OCI-LY1 (cell line): ENCODE measurements around the gene ALCAM.

Source experiments
- H2AFZ ChIP-seq: fragments of 200-600 bp; sonication (generic), shearing (Covaris generic); 2 replicates; pipeline ENCODE4 v1.6.0; 2014; ENCODE audit warnings: antibody characterized with exemption, mild to moderate bottlenecking, low read length
- H3F3A ChIP-seq: fragments of 200-600 bp; sonication (generic), shearing (Covaris generic); 2 replicates; pipeline ENCODE4 v1.6.0; 2014; ENCODE audit warnings: mild to moderate bottlenecking, antibody characterized with exemption, low read length, moderate library complexity; ENCODE audit not compliant: insufficient read depth
- H3K27ac ChIP-seq: fragments of 200-600 bp; sonication (generic); 2 replicates; pipeline ENCODE4 v1.5.1; 2014; ENCODE audit warnings: low read length, mixed run types, mild to moderate bottlenecking, low read depth; ENCODE audit not compliant: poor library complexity, severe bottlenecking
- H3K27me3 ChIP-seq: fragments of 200-600 bp; sonication (generic); 2 replicates; pipeline ENCODE4 v1.6.0; 2014; ENCODE audit warnings: antibody characterized with exemption, mild to moderate bottlenecking, low read length, moderate library complexity; ENCODE audit not compliant: insufficient read depth
- H3K36me3 ChIP-seq: fragments of 200-600 bp; sonication (generic); 2 replicates; pipeline ENCODE4 v1.6.1; 2014; ENCODE audit warnings: mild to moderate bottlenecking, antibody characterized with exemption, low read length, moderate library complexity, mixed read lengths; ENCODE audit not compliant: insufficient read depth
- H3K4me1 ChIP-seq: fragments of 200-600 bp; sonication (generic); 2 replicates; pipeline ENCODE4 v1.5.1; 2014; ENCODE audit warnings: mild to moderate bottlenecking, low read length, moderate library complexity; ENCODE audit not compliant: insufficient read depth, severe bottlenecking
- H3K4me2 ChIP-seq: fragments of 200-600 bp; sonication (generic), shearing (Covaris generic); 2 replicates; pipeline ENCODE4 v1.6.1; 2014; ENCODE audit warnings: low read length
- H3K4me3 ChIP-seq: fragments of 200-600 bp; sonication (generic); 2 replicates; pipeline ENCODE4 v1.5.1; 2014; ENCODE audit warnings: low read length, low read depth, mild to moderate bottlenecking, mixed read lengths; ENCODE audit not compliant: poor library complexity, severe bottlenecking
- H3K79me2 ChIP-seq: fragments of 200-600 bp; shearing (Covaris generic); 2 replicates; pipeline ENCODE4 v1.6.1; 2016; ENCODE audit warnings: mixed run types, low read length, mixed read lengths; ENCODE audit not compliant: insufficient read depth
- H3K9ac ChIP-seq: fragments of 200-600 bp; sonication (generic), shearing (Covaris generic); 2 replicates; pipeline ENCODE4 v1.6.1; 2014; ENCODE audit warnings: mild to moderate bottlenecking, low read length, mixed read lengths
- H3K9me2 ChIP-seq: fragments of 200-600 bp; sonication (generic), shearing (Covaris generic); 2 replicates; pipeline ENCODE4 v1.6.1; 2014; ENCODE audit warnings: low read depth, mild to moderate bottlenecking, low read length, mixed read lengths
- H3K9me3 ChIP-seq: fragments of 200-600 bp; shearing (Covaris generic); 2 replicates; pipeline ENCODE4 v1.6.1; 2014; ENCODE audit warnings: low read length, mixed read lengths
- H4K20me1 ChIP-seq: fragments of 200-600 bp; sonication (generic), shearing (Covaris generic); 2 replicates; pipeline ENCODE4 v1.6.0; 2016; ENCODE audit warnings: mild to moderate bottlenecking, low read length; ENCODE audit not compliant: insufficient read depth
- CTCF ChIP-seq: fragments of 200-600 bp; sonication (generic), shearing (Covaris generic); IDR thresholded peaks from 2 replicates; pipeline ENCODE4 v1.5.1; 2017; ENCODE audit warnings: mild to moderate bottlenecking, antibody characterized with exemption, low read length, moderate library complexity, mixed read lengths
- EZH2 ChIP-seq: fragments of 200-600 bp; sonication (generic), shearing (Covaris generic); IDR thresholded peaks from 2 replicates; pipeline ENCODE4 v1.8.0; 2017; ENCODE audit warnings: borderline replicate concordance, mixed run types, mild to moderate bottlenecking, antibody characterized with exemption, low read length, moderate library complexity, mixed read lengths

Gene ALCAM

GRCh38 chr3:105497386-105497785, 130.7 kb downstream of the ALCAM start:
- no peak overlapping the region for H2AFZ ChIP-seq
- TF ChIP-seq CTCF (no peak), EZH2 (no peak)
- no peaks in the 10 kb centered on the region for H3K79me2 ChIP-seq
- H3F3A ChIP-seq, result no peaks in the 10 kb centered on the region
- no peak overlapping the region for H3K27ac ChIP-seq
- H3K4me3 ChIP-seq, result no peak overlapping the region
- H3K27me3 ChIP-seq, result no peaks in the 10 kb centered on the region
- H3K36me3 ChIP-seq, result peaks cover 4% of the 10 kb centered on the region; the same call in 1 of the 2 replicates
- no peaks in the 10 kb centered on the region for H3K4me1 ChIP-seq
- no peaks in the 10 kb centered on the region for H4K20me1 ChIP-seq
- H3K4me2 ChIP-seq, result no peak overlapping the region
- H3K9me2 ChIP-seq, result no peaks in the 10 kb centered on the region
- H3K9me3 ChIP-seq, result no peaks in the 10 kb centered on the region
- H3K9ac ChIP-seq, result no peak overlapping the region

- no peaks in the 10 kb centered on the region for H3K27me3 ChIP-seq
- no peaks in the 10 kb centered on the region for H3K9me2 ChIP-seq
- TF ChIP-seq EZH2 (no peak), CTCF (no peak)
- H3K36me3 ChIP-seq, result peaks cover 4% of the 10 kb centered on the region; the same call in 1 of the 2 replicates
- H3K27ac ChIP-seq, result no peak overlapping the region
- H3K4me2 ChIP-seq, result no peak overlapping the region
- no peaks in the 10 kb centered on the region for H4K20me1 ChIP-seq
- no peaks in the 10 kb centered on the region for H3K9me3 ChIP-seq
- no peak overlapping the region for H2AFZ ChIP-seq
- H3F3A ChIP-seq, result no peaks in the 10 kb centered on the region
- H3K79me2 ChIP-seq, result no peaks in the 10 kb centered on the region
- H3K4me1 ChIP-seq, result no peaks in the 10 kb centered on the region
- no peak overlapping the region for H3K9ac ChIP-seq
- H3K4me3 ChIP-seq, result no peak overlapping the region
Observed at GRCh38 chr3:105499961-105500360, 133.3 kb downstream of the ALCAM start.

GRCh38 chr3:105502333-105502732, 135.6 kb downstream of the ALCAM start:
- Histone ChIP-seq H3K9me2 (no peaks in the 10 kb centered on the region), H3K9ac (no peak overlapping the region), H3K4me1 (no peaks in the 10 kb centered on the region), H3K27ac (no peak overlapping the region), H3K79me2 (no peaks in the 10 kb centered on the region), H2AFZ (no peak overlapping the region), H3K4me2 (no peak overlapping the region), H3K36me3 (peaks cover 2% of the 10 kb centered on the region; the same call in 1 of the 2 replicates), H3K27me3 (no peaks in the 10 kb centered on the region), H3F3A (no peaks in the 10 kb centered on the region), H3K4me3 (no peak overlapping the region), H4K20me1 (no peaks in the 10 kb centered on the region), H3K9me3 (no peaks in the 10 kb centered on the region)
- TF ChIP-seq CTCF, result no peak
- no peak for TF ChIP-seq EZH2
